ENCODE data around the gene ENSA.
"Not testable (repeated sequence)": the region's sequence is repeated elsewhere in the genome, so short reads cannot be mapped to it uniquely, and the experiment has no call there.

Gene ENSA

DNA sequence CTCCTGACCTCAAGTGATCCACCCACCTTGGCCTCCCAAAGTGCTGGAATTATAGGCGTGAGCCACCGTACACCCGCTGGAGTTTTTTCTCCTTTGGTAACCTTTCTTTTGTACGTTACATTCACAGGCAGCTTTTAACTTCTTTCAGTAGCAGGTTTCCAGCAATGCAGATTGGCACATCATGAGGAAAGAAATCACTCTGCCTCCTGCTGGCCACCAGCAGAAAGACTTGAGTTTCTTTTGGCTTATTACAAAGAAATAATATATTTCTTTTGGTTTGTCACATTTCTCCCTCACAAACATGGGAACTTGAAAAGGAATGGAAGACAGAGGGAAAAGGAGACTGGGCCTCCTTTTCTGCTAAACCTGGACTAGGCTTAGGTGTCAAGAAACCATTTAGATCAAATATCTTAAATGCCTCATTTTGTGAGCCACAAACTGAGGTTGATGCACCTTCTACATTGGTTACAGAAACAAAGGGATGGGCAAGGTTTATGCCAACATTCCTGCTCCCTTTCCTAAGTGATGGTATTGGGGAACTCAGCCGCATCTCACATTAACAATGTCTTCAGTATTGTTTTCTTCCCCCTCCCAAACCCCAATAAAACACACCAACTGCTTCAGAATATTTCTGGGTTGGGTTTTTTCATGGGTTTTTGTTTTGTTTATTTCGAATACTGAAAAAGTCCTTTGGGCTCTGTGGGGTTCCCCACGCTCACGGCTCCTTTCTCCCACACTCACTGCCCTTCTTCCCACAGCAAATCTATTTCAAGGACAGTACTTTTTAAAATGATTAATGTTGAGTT lies 7.7 kb downstream of the ENSA start:
- peak; percentile 7 for DNase-seq

DNA sequence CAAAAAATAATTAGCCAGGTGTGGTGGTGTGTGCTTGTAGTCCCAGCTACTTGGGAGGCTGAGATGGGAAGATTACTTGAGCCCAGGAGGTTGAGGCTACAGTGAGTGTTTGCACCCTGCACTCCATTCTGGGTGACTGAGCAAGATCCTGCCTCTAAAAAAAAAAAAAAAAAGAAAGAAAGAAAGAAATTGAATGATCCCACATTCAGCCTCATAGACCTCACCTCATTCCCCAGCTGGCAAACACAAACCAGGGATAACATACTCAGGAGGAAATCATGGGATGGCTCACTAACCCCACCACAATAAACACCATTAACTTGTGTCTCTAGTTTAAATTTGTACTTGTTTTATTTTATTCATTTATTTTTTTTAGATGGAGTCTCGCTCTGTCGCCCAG lies 8.5 kb downstream of the ENSA start:
- DNase-seq = no peak

DNA sequence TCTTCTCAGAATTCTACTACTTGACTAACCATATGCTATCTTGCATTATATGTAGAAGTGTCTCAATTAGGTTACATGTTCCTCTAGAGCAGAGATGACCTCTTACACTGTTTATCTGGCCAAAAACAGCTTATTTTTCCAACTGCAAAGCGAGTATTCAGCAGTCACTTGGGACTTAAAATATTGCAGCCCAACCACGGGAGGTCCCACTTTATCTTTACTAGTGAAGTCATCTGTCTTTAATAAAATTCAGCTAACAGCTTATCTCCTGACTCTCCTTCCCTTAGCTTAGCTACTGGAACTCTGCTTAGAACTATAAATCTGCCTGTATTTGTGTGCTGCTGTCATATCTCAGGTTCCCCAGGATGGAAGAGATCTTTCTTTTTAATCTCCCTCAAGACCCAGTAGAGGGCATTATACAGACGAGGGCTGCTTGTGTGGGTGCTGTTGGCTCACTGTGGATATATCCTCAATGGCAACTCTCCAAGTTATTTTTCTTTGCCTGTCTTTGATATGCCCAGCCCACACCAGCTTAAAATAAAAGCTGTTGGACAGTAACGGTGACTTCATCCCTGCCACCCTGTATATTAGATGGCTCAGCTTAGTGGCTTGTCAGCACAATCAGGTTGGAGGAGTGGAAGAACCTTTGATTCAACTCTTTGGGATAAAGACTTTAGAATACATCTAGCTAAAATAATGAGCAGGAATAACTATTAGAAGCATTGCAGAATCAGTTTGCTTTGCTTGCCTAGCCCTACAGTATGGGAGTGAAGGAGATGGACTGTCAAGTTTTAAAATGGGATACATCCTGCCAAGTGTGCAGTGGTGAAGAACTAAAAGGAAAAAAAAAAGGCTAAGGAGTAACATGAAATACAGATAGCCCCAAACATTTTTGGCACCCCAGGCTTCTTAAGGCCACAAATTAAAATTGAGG lies 9.6 kb downstream of the ENSA start:
- peak; percentile 41 for DNase-seq

DNA sequence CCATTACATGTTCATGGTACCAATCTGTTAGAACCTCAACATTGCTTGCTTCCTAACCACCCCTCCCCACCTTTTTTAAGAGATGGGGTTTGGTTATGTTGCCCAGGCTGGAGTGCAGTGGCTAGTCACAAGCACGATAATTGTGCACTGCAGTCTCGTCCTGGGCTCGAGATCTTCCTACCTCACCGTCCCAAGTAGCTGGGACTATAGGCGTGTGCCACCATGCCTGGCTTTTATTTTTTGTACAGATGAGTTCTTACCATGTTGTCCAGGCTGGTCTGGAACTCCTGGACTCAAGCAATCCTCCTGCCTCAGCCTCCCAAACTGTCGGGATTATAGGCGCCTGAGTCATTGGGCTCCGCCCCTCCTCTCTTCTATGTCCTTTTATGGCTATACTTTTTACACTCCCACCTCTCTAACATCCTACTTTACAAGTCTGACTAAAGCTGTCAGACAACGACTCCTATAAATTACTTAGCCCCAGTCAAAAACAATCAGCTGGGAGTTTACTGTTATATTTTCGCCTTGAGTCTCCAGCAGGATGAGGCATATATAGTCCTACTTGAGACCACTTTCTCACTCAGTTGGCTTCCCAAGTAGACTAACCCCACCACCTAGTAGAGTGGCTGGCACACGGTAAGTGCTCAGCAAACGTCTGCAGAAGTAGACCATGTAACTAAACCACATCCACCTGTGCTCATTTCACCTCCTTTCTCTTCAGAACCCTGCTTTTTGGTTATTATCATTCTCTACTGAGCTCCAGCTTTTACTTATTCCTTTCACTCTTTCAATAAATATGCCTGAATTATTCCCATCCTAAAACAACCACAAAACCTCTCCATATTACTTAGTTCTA lies 13.8 kb downstream of the ENSA start:
- DNase-seq = no peak

DNA sequence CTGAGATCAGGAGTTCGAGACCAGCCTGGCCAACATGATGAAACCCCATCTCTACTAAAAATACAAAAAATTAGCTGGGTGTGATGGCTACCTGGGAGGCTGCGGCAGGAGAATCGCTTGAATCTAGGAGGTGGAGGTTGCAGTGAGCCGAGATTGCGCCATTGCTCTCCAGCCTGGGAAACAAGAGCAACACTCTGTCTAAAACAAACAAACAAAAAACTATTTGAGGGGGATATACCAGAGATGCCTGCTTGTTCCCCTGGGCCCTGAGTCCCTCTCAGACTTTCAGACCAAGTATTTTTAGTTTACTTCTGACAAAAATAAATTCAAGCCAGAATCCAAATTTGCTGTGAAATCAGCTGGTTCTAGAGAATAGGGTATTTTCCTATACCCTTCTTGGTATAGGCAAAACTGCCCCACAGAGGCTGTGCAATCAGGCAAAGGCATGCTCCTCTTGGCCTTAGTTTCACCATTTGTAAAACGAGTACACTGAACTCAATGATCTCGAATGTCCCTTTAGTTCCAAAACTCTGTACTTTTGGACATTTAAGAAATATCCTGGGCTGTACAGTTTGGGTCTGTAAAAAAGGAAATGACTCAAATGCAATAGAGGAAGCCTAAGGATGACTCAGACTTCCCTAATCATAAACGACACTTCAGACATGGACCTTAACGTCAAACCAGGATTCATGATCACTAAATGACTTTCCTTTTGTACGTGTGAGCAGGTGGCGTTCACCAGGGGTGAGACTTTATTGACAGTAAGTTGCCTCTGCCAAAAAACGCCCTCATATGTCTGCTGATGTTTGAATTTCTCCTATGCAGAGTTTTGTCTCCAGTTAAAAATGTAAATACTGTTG lies 16.1 kb downstream of the ENSA start:
- DNase-seq = peak; percentile 93

DNA sequence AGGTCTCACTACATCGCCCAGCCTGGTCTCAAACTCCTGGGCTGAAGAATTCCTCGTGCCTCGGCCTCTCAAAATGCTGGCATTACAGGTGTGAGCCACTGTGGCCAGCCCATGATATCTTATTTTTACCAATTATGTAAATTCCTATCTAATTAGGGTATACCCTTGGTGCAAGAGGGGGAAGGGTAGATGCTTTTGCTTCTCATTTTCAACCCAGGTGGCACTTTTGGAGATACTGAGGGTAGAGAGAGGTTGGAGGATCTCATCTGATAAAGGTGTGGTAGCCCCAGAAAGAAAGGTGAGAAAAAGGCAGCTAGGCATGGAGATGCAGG lies 17.4 kb downstream of the ENSA start:
- no peak for DNase-seq

DNA sequence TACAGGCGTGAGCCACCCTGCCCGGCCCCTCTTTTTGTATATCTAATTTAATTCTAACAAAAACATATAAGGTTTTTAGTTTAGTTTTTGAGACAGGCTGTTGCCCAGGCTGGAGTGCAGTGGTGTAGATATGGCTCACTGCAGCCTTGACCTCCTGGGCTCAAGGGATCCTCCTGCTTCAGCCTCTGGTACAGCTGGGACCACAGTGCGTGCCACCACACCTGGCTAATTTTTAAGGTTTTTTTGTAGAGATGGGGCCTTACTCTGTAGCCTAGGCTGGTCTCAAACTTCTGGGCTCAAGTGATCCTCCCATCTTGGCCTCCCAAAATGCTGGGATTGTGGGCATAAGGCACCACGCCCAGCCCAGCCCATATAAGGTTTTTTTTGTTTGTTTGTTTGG lies 18.8 kb downstream of the ENSA start:
- DNase-seq = no peak

DNA sequence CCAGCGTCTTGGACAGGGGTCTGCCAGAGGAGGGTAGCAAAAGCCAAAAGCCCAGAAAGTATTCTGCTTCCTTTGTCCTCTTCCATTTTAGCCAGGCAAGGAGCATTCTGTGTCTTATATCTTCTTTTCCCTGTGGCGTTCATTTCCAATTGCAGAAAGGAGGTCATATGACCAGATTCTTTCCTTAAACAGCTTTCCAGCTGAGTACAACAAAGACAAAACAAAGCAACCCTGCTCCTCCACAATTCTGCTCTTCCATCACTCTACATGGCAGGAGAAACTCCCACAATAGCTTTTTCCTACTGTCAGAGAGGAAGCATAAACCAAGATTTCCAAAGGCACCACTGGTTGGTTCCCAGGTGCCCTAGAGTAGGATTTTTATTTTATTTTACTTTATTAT lies 19.7 kb downstream of the ENSA start:
- no peak for DNase-seq

DNA sequence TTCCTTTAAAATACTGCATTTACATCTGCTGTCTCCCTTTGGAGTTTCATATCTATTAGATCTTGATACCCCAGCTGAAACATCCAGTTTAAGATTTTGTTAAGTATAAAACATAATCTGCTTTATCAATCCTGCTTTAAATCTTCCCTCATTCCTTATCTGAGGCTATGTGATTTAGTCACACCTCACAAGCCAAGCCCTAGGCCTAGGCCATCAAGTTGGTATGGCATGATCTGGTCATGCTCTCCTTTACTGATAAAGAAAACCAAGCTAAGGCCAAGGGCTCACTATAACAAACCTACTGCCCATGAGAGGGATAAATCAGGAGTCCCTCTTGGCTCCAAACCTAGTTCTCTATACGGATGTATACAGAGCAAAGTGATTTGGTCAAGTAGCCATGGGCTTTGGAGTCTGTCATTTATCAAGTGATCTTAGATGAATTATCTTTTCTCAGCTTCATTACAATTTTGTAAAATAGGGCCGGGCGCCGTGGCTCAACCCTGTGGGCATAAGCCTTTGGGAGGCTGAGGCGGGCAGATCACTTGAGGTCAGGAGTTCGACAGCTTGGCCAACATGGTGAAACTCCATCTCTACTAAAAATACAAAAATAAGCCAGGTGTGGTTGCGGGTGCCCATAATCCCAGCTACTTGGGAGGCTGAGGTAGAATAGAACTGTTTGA lies 22.8 kb downstream of the ENSA start:
- DNase-seq = no peak

DNA sequence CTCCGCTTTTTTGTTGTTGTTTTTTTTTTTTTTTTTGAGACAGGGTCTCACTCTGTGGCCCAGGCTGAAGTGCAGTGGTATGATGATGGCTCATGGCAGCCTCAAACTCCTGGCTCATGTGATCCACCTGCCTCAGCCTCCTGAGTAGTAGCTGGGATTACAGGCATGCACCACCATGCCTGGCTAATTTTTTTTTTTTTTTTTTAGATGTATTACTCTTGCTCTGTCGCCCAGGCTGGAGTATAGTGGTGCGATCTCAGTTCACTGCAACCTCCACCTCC lies 24.0 kb downstream of the ENSA start:
- DNase-seq = not testable (repeated sequence)

DNA sequence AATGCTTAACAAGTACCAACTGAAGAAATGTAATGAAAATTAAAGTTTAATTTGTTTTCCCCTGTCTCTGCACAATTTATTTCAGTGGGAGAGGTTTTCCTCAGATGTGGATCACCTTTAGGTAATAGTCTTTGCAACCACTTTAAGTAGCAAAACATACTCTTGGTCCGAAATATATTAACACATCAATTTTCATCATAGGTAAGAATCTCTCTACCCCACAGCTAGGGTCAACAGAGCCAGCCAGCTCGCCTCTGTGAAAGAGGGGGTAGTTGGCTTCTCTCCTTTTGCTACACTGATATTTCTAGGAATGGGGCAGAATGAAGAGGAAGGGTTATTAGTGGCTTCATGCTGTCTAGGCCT lies 25.2 kb downstream of the ENSA start:
- DNase-seq = no peak

DNA sequence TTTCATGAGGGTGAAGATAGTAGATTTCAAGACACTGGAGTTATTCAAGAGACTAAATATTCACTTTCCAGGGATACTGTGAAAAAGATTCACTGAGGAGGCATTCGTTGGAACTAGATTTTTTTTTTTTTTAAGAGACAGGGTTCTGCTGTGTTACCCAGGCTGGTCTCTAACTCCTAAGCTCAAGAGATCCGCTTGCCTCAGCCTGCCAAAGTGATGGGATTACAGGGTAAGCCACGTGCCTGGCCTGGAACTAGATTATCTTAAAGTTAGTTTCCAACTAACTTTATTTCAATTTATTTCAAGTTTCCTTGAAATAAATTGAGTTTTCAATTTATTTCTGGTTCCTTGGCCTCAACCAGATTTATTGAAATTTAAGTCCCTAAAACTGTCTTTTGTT lies 25.7 kb downstream of the ENSA start:
- DNase-seq = no peak

DNA sequence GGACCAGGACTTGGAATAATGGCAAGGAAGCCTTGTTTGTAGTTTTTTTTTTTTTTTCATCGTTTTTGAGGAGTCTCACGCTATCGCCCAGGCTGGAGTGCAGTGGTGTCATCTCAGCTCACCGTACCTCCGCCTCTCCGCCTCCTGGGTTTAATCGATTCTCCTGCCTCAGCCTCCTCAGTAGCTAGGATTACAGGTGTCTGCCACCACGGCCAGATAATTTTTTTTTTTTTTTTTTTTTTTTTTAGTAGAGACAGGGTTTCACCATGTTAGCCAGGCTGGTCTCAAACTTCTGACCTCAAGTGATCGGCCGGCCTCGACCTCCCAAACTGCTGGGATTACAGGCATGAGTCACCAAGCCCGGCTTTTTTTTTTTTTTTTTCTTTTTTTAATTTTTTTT lies 27.0 kb downstream of the ENSA start:
- DNase-seq = not testable (repeated sequence)

DNA sequence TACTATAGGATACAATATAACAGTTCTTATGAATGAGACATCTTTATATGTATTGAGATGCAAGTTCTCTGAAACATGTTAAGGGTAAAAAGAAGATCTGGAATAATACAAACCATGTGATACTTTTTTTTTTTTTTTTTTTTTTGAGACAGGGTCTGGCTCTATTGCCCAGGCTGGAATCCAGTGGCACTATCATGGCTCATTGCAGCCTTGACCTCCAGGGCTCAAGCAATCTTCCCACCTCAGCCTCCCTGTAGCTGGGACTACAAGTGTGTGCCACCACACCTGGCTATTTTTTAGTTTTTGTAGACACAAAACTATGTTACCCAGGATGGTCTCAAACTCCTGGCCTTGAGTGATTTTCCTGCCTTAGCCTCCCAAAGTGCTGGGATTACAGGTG lies 27.9 kb downstream of the ENSA start:
- no peak for DNase-seq

DNA sequence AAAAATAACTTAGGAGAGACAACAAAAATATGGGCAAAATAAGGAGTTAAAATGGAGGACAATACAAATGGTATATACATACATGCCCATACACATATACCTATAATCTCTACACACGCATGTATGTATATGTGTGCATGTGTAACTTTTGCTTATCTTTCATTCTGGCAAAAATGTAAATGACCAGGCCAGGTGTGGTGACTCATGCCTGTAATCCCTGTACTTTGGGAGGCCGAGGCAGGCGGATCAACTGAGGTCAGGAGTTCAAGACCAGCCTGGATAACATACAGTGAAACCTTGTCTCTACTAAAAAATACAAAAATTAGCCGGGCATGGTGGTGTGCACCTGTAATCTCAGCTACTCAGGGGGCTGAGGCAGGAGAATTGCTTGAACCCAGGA lies 31.1 kb downstream of the ENSA start:
- not testable (repeated sequence) for DNase-seq

DNA sequence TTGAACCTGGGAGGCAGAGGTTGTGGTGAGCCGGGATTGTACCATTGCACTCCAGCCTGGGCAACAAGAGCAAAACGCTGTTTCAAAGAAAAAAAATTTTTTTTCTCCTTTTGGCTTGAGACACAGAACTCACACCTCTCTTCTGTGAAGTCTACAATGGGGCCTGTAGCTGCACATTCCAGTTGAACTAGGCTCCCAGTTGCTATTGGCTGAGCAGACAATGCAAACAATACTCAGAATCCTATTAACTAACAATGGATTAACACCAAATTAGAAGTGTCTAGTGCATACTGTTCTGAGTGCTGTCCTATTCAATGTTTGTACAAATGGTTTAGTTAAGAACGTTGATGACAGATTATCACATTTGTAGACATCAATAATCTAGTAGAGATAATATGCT lies 32.4 kb downstream of the ENSA start:
- DNase-seq = no peak

DNA sequence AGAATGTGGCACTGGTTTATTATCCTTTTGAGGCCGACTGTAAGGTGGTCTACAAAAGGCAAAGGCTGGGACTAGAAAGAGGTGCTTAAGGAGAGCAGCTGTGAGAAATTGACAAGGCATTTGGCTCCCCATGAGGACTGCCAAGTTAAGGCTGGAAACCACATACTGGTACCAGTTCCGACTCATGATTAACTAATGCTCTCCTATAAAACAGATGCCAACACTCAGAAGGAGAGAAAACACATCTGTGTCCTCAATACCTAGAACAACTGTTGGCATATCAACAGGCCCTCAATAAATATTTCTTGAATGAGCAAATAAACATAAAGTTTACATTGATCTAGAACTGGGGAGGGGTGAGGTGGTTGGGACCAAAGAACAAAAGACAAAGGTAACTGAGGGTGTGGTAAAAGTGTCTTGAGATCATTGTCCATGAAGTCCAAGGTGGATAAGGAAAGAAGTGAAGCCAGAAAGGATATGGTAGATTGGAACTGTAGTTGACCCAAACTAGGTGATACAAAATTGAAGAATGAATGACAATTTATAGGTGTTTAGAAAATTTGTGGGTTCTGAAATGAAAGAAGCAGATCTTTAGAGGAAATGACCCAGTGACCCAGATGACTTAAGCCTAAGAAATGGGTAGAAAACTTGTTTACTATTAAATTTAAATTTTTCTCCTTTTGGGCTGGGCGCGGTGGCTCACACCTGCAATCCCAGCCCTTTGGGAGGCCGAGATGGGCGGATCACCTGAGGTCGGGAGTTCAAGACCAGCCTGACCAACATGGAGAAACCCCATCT lies 33.1 kb downstream of the ENSA start:
- no peak for DNase-seq

DNA sequence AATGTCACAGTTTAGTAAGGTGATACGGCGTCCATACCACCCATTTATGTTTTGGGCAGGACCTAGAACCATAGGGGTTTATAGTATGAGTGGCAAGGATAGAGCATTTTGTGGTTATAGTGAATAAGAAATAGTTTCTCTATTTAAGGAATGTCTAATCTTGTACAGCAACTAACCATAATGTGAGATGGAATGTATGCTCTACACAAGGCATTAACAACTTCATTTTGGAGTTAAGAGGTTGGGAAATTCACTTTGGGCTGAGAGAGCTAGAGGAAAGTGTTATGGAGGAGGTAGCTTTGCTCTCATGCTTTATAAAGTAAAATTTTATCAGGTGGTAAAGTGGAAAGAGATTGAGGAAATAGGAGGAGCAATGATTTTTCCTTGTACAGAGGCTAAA lies 47.0 kb downstream of the ENSA start:
- no peak for DNase-seq

DNA sequence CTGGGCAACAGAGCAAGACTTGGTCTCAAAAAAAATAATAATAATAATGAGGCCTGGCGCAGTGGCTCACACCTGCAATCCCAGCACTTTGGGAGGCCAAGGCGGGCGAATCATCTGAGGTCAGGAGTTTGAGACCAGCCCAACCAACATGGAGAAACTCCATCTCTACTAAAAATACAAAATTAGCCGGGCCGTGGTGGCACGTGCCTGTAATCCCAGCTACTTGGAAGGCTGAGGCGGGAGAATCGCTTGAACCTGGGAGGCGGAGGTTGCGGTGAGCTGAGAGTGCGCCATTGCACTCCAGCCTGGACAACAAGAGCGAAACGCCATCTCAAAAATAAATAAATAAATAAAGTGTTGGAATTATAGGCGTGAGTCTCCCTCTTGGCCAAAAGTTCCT lies 47.5 kb downstream of the ENSA start:
- not testable (repeated sequence) for DNase-seq

DNA sequence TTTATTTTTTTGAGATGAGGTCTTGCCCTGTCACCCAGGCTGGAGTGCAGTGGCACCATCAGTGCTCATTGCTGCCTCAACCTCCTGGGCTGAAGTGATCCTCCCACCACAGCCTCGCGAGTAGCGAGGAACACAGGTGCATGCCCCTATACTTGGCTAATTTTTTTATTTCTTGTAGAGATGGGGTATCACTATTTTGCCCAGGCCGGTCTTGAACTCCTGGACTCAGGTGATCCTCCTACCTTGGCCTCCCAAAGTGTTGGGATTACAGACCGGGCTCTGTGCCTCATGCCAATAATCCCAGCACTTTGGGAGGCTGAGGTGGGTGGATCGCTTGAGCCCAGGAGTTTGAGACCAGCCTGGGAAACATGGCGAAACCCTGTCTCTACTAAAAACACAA lies 48.0 kb downstream of the ENSA start:
- not testable (repeated sequence) for DNase-seq

DNA sequence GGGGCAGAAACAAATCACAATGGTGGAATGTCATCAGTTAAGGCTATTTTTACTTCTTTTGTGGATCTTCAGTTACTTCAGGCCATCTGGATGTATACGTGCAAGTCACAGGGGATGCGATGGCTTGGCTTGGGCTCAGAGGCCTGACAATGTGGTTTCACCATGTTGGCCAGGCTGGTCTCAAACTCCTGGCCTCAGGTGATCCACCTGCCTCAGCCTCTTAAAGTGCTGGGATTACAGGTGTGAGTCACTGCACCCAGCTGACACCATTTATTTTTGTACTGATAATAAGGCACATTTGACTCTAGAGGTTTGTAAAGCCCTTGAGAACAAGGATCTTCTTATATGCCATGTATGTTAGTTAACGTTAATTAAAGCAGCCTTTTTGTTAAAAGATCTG lies 48.4 kb downstream of the ENSA start:
- not testable (repeated sequence) for DNase-seq
